Osteoblast (primary cell): ENCODE measurements around the gene NDUFAF8. TPM values are rescaled to one million over a fixed set of nuclear protein-coding genes. Genes with fewer than 3 reads are reported as not detected.

ENCODE experiments used
- DNase-seq: peaks from one replicate; pipeline ENCODE4 v3.0.0; 2011; ENCODE audit warnings: low spot score, mixed read lengths; ENCODE audit not compliant: insufficient read length; ENCODE audit errors: missing footprints
- H2AFZ ChIP-seq: 2 replicates; pipeline ENCODE4 v1.6.0; 2011; ENCODE audit warnings: mild to moderate bottlenecking, low read length
- H3K27ac ChIP-seq: 2 replicates; pipeline ENCODE4 v1.5.1; 2011; ENCODE audit warnings: mild to moderate bottlenecking, low read depth, low read length, moderate library complexity
- H3K27me3 ChIP-seq: 2 replicates; pipeline ENCODE4 v1.6.0; 2012; ENCODE audit warnings: mild to moderate bottlenecking, control low read depth, inconsistent platforms, low read length, moderate library complexity; ENCODE audit not compliant: insufficient read depth
- H3K36me3 ChIP-seq: 2 replicates; pipeline ENCODE4 v1.5.1; 2011; ENCODE audit warnings: mild to moderate bottlenecking, low read length, control low read depth, moderate library complexity; ENCODE audit not compliant: insufficient read depth
- H3K4me1 ChIP-seq: 2 replicates; pipeline ENCODE4 v1.5.1; 2011; ENCODE audit warnings: mild to moderate bottlenecking, low read length, control low read depth, moderate library complexity; ENCODE audit not compliant: insufficient read depth
- H3K4me2 ChIP-seq: 2 replicates; pipeline ENCODE4 v1.6.0; 2011; ENCODE audit warnings: mild to moderate bottlenecking, low read length; ENCODE audit not compliant: insufficient read depth
- H3K4me3 ChIP-seq: fragments of 200-600 bp; sonication (generic); 3 replicates; pipeline ENCODE4 v1.5.1; 2012; ENCODE audit warnings: mild to moderate bottlenecking, low read length, inconsistent platforms; ENCODE audit not compliant: insufficient read depth
- H3K79me2 ChIP-seq: 2 replicates; pipeline ENCODE4 v1.6.0; 2012; ENCODE audit warnings: mild to moderate bottlenecking, low read length, control low read depth, inconsistent platforms; ENCODE audit not compliant: insufficient read depth
- H3K9me3 ChIP-seq: 2 replicates; pipeline ENCODE4 v1.5.1; 2011; ENCODE audit warnings: low read depth, low read length, control low read depth
- H4K20me1 ChIP-seq: 2 replicates; pipeline ENCODE4 v1.6.0; 2012; ENCODE audit warnings: mild to moderate bottlenecking, low read length, control low read depth; ENCODE audit not compliant: insufficient read depth
- total RNA-seq: library from RNA; depleted of rRNA; stranded (reverse); fragments of >200 nt; gene quantifications from 2 replicates; pipeline ENCODE4 v1.2.3, GENCODE V29; 2012
- TF ChIP-seq, protein P1 (sequence below): IDR thresholded peaks from 2 replicates; pipeline ENCODE4 v1.5.1; 2011; ENCODE audit warnings: mild to moderate bottlenecking, low read depth, low read length, moderate library complexity; ENCODE audit errors: extremely low read depth

The NDUFAF8 gene
- total RNA-seq, 1 donor: 19.9 TPM

- H3K9me3 ChIP-seq: no peaks in the 10 kb centered on the region
Measured at GRCh38 chr17:81234940-81235821, 3.9 kb upstream of the NDUFAF8 start.

DNA sequence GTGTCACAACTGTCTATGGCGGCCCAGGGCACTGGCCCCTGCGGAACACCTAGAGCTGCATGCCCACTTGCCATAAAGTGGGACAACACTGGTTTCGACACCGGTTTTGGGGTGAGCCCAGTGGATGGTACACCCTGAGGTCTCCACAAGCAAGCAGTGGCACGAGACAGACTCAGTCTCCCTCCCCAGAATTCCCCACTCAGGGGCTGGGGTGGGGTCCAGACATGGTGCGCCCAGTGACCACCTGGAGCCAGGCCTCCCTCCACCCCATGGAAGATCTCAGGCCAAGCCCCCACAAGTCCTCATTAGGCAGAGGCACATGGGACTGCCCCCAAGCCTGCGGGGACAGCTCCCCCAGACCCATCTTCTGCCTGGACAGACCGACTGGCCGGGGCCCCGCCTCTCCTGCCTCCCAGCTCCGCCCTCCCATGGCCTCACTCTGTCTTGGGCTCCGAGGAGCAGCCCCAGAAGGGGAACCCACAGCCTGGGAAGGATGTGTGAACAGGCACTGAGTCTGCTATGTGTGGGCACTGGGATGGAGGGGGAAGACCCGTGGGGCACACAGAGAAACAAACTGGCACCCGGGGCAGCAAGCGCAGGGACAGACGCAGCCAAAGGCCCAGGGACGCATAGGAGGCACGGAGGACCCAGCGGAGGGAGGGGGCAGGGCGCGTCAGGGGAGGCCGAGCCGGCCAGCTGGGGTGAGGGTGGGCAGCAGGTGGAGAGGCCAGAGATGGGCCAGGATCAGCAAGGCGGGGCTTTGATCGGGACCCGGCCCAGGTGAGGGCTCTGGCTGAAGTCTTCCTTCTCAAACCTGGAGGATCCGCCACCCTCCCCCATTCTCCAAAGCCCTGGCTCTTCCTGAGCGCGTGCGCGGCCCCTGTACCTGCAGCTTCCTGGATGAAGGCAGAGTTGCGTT lies 3.0 kb upstream of the NDUFAF8 start:
- DNase-seq: no peak
- peaks cover 16% of the 10 kb centered on the region for H3K4me1 ChIP-seq
- no peak overlapping the region for H2AFZ ChIP-seq
- peaks cover 23% of the 10 kb centered on the region for H4K20me1 ChIP-seq
- no peak overlapping the region for H3K4me2 ChIP-seq
- H3K79me2 ChIP-seq: peaks cover 59% of the 10 kb centered on the region
- H3K27ac ChIP-seq: no peak overlapping the region
- no peaks in the 10 kb centered on the region for H3K9me3 ChIP-seq
- TF ChIP-seq, protein P1, sequence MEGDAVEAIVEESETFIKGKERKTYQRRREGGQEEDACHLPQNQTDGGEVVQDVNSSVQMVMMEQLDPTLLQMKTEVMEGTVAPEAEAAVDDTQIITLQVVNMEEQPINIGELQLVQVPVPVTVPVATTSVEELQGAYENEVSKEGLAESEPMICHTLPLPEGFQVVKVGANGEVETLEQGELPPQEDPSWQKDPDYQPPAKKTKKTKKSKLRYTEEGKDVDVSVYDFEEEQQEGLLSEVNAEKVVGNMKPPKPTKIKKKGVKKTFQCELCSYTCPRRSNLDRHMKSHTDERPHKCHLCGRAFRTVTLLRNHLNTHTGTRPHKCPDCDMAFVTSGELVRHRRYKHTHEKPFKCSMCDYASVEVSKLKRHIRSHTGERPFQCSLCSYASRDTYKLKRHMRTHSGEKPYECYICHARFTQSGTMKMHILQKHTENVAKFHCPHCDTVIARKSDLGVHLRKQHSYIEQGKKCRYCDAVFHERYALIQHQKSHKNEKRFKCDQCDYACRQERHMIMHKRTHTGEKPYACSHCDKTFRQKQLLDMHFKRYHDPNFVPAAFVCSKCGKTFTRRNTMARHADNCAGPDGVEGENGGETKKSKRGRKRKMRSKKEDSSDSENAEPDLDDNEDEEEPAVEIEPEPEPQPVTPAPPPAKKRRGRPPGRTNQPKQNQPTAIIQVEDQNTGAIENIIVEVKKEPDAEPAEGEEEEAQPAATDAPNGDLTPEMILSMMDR: no peak
- no peaks in the 10 kb centered on the region for H3K27me3 ChIP-seq
- H3K36me3 ChIP-seq: peaks cover 8% of the 10 kb centered on the region
- H3K4me3 ChIP-seq: no peak overlapping the region

More at GRCh38 chr17:81234940-81235821, 3.9 kb upstream of the NDUFAF8 start:
- no peak for DNase-seq
- Histone ChIP-seq H4K20me1 (peaks cover 20% of the 10 kb centered on the region), H3K4me1 (peaks cover 11% of the 10 kb centered on the region), H3K4me2 (no peak overlapping the region), H2AFZ (no peak overlapping the region), H3K79me2 (peaks cover 50% of the 10 kb centered on the region), H3K27me3 (no peaks in the 10 kb centered on the region), H3K27ac (no peak overlapping the region), H3K36me3 (peaks cover 6% of the 10 kb centered on the region), H3K4me3 (no peak overlapping the region)
- TF ChIP-seq, protein P1: no peak

DNA sequence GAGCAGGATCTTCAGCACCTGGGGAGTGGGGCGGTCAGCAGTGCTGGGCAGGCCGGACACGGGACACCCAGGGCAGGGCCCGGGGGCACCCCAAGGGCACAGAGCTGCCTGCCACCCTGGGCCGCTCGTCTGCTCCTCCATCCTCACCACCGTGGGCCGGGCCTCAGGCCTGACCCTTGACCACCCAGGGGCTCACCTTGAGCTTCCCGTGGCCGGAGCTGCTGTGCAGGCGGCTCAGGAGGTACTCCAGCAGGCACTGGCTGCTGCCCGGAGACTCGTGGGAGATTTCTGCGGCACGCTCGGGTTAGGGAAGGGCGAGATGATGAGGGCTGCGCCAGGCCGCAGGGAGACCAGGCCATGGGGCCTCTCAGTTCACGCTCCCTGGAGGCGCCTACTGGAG lies 2.3 kb upstream of the NDUFAF8 start:
- Histone ChIP-seq H3K27me3 (no peaks in the 10 kb centered on the region), H4K20me1 (peaks cover 27% of the 10 kb centered on the region), H3K27ac (no peak overlapping the region), H3K4me2 (no peak overlapping the region), H3K4me3 (no peak overlapping the region), H2AFZ (no peak overlapping the region), H3K9me3 (no peaks in the 10 kb centered on the region), H3K4me1 (peaks cover 16% of the 10 kb centered on the region), H3K79me2 (peaks cover 66% of the 10 kb centered on the region), H3K36me3 (peaks cover 8% of the 10 kb centered on the region)
- DNase-seq: no peak
- TF ChIP-seq, protein P1: no peak
